Left lung (tissue), 10 donors: ENCODE measurements around the gene NFIC. TPM values are rescaled to one million over a fixed set of nuclear protein-coding genes. Genes with fewer than 3 reads are reported as not detected.
"Not testable (repeated sequence)": the region's sequence is repeated elsewhere in the genome, so short reads cannot be mapped to it uniquely, and the experiment has no call there.

Source experiments
- ATAC-seq: fragments of 200-7000 bp; cut with Tn5 transposase; one replicate; pipeline ENCODE4 v1.9.1; 2020; ENCODE audit warnings: moderate library complexity
- DNase-seq, 4 donors: peaks; one replicate each; pipeline ENCODE4 v3.0.0-alpha.2; 2013 to 2020
- H3K27ac ChIP-seq, 2 donors: fragments of 200-600 bp; sonication (generic) in 1 of 2; one replicate each; pipeline versions ENCODE4 v1.5.0 to v1.8.0; 2020 to 2021
- H3K27me3 ChIP-seq, 2 donors: fragments of 200-600 bp; sonication (generic) in 1 of 2; one replicate each; pipeline versions ENCODE4 v1.5.0 to v1.8.0; 2020 to 2021
- H3K36me3 ChIP-seq, 2 donors: fragments of 200-600 bp; sonication (generic) in 1 of 2; one replicate each; pipeline versions ENCODE4 v1.5.0 to v1.8.0; 2020 to 2021
- H3K4me1 ChIP-seq, 2 donors: fragments of 200-600 bp; one replicate each; pipeline ENCODE4 v1.8.0; 2021
- H3K4me3 ChIP-seq, 2 donors: fragments of 200-600 bp; sonication (generic) in 1 of 2; one replicate each; pipeline versions ENCODE4 v1.5.0 to v1.8.0; 2020 to 2021; ENCODE audit warnings: mild to moderate bottlenecking in 1 of 2
- H3K9me3 ChIP-seq, 2 donors: fragments of 200-600 bp; sonication (generic) in 1 of 2; one replicate each; pipeline versions ENCODE4 v1.5.0 to v1.8.0; 2020 to 2021
- CTCF ChIP-seq, 2 donors: fragments of 200-600 bp; sonication (generic) in 1 of 2; IDR thresholded peaks; one replicate each; pipeline versions ENCODE4 v1.5.0 to v1.8.0; 2021; ENCODE audit warnings: antibody characterized with exemption in 2 of 2
- intact Hi-C, 2 donors: fragments of 100-400 bp; cut with DNase I; formaldehyde crosslinking; loops; one replicate each; pipeline versions ENCODE4 v1.11.2 to v1.14.2; 2022
- polyA plus RNA-seq, 6 donors: library from polyadenylated mRNA; unstranded; fragments of 120-200 nt; gene quantifications; one replicate each; pipeline ENCODE4 v1.2.1, GENCODE V29; 2013; ENCODE audit not compliant: insufficient read length in 6 of 6
- total RNA-seq, 2 donors: library from RNA; stranded (reverse); fragmentation: NEBNext Ultra II Directional; extraction: Animal tissue kit (Norgen Biotek cat#: 25700); gene quantifications; one replicate each; pipeline ENCODE4 v1.2.1, GENCODE V29; 2021
- donor health status: DM: no; HTN: yes; CAD: no.
- donor health status: DM: no; HTN: no; CAD: no.

The NFIC gene
- total and polyA plus RNA-seq, 8 donors, result 37.2 to 163 (median 55.7) TPM

DNA sequence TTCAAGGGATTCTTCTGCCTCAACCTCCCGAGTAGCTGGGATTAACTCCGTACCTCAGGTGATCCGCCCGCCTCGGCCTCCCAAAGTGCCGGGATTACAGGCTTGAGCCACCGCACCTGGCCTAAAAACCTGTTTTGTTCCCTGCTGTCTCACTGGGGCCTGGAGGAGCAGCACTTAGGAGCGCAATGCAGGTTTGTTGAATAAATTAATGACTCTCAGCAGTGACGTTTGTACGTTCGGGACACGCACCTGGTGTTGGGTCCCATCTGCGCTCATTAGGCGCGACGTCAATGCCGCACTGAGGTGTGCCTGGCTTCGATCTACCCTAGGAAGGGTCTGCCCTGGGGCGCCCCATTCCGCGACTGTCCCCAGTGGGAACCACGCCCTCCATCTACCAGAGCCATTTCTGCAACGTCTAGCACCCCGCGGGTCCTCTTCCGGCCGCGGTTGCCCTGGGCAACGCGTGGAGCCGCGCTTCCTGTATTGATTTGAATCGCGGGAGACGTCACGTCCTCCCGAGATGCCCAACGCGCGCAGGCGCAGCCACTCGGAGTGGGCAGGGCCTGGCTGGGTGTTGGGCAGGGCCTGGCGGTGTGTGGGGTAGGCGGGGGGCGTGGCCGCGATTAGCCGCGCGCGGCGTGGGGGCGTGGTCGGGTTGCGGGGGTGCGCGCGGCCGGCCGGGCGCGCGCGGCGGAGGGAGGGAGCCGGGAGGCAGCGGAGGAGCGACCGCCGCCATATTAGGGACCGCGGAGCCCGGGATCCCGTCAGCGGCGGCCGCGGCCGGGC, 139.4 kb downstream of the NFIC start, which contains the start of gene FZR1:
Gene FZR1 (plus strand): TSS at position 714 of the 786 bp plus-strand sequence. CDS start 16,679 bp downstream, outside the sequence.
- intact Hi-C loops, result no loop called here

DNA sequence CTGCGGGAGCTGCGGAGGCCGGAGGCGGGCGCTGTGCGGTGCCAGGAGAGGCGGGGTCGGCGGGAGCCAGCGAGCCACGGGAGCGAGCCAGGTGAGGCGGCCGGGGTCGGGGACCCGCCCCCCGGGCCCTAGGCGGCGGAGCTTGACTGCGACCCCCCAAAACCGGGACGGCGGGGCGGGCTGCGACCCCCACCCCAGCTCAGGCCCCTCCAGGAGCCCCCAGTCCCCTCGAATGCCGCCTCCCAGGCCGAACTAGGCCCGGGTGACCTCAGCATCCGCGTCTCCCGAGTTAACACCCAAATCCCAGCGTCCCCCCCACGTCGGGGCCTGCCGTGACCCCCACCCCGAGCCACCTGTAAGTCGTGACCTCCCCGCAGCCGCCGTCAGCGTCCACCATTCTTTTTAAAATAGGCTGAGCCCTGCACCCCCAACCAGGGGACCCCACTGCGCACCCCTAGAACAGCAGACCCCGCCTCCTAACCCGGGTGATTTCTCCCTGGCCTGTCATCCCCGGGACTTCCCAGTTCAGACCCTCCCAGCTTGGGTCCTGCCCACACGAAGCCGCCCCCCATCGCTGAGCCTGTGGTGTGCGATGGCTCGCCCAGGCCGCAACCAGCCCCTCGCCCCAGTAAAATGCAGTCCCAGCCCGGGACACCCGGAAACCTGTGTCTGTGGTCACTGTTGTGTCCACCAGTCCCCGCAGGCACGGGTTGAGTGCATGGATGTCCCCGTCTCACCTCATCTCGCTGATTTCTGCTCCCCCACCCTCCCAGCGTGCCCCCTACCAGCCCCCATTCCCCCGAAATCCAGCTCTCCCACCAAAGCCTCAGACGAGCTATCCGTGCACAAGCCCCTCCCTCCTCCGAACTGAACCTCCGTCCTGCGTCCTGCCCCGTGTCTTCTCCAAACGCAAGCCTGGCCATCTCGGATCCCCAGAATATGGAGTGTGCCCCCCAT, 140.3 kb downstream of the NFIC start:
- Histone ChIP-seq H3K36me3 (peaks cover 0 to 24% of the 10 kb centered on the region in 2 donors), H3K27me3 (no peaks in the 10 kb centered on the region), H3K4me1 (peaks cover 5 to 42% of the 10 kb centered on the region in 2 donors), H3K9me3 (no peaks in the 10 kb centered on the region), H3K27ac (peak overlapping the region; percentile 80 to 94), H3K4me3 (peak overlapping the region; percentile 89 to 91)
- peak in 2 of 4 donors; percentile 57 to 80 for DNase-seq
- no peak for TF ChIP-seq CTCF (IDR thresholded peaks at IDR 0.05)
- peak; percentile 1 for ATAC-seq
- intact Hi-C loops, result no loop called here

More for the DNA sequence above, 139.4 kb downstream of the NFIC start, which contains the start of gene FZR1:
- Histone ChIP-seq H3K36me3 (peaks cover 0 to 15% of the 10 kb centered on the region in 2 donors), H3K4me1 (peaks cover 5 to 46% of the 10 kb centered on the region in 2 donors), H3K27me3 (no peaks in the 10 kb centered on the region), H3K9me3 (no peaks in the 10 kb centered on the region), H3K27ac (peak within 1 kb of the TSS; percentile 80 to 94), H3K4me3 (peak within 1 kb of the TSS; percentile 89 to 91)
- TF ChIP-seq CTCF (IDR thresholded peaks at IDR 0.05), result no peak
- peak; percentile 96 for ATAC-seq
- peak; percentile 99 to 100 (median 100) for DNase-seq

GRCh38 chr19:3507371-3508120, 141.2 kb downstream of the NFIC start:
- Histone ChIP-seq H3K4me1 (peaks cover 5 to 47% of the 10 kb centered on the region in 2 donors), H3K27me3 (no peaks in the 10 kb centered on the region), H3K36me3 (peaks cover 0 to 25% of the 10 kb centered on the region in 2 donors), H3K9me3 (no peaks in the 10 kb centered on the region), H3K4me3 (peak overlapping the region; percentile 89 to 91), H3K27ac (no peak overlapping the region)
- ATAC-seq (no peak), DNase-seq (peak in 2 of 4 donors; percentile 41 to 79)
- TF ChIP-seq CTCF (IDR thresholded peaks at IDR 0.05), result no peak
- intact Hi-C loops, result no loop called here

DNA sequence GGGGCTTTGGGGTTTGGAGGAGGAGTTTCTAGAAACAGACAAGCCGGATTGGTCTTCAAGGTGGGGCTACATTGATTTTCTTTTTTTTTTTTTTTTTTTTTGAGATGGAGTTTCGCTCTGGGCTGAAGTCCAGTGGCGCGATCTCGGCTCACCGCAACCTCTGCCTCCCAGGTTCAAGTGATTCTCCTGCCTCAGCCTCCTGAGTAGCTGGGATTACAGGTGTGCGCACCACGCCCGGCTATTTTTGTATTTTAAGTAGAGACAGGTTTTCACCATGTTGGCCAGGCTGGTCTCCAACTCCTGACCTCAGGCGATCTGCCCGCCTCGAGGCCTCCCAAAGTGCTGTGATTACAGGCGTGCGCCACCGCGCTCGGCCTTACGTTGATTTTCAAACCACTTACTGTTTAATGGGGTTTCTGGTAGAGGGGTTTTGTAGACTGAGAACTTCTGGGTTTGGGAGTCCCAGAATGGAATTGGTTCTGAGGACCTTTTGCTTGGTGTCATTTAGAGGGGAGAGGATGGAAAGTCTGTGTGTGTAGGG, 141.8 kb downstream of the NFIC start:
- H3K27me3 ChIP-seq, H3K27ac ChIP-seq, H3K9me3 ChIP-seq, DNase-seq, intact Hi-C loops, ATAC-seq: not testable (repeated sequence)
- peaks cover 0 to 25% of the 10 kb centered on the region in 2 donors for H3K36me3 ChIP-seq
- peak overlapping the region in 1 of 2 donors; percentile 89 for H3K4me3 ChIP-seq
- H3K4me1 ChIP-seq, result peaks cover 5 to 47% of the 10 kb centered on the region in 2 donors
